Right hindlimb (tissue), 1 donor: Measurements from ENCODE around the gene ILKAP.

ENCODE experiments used
- DNase-seq: peaks from one replicate; pipeline ENCODE4 v3.0.0-alpha.2; 2018

ILKAP gene

GRCh38 chr2:238203094-238203972, at the start of gene ILKAP:
Gene ILKAP, minus strand, starts transcription at chr2:238203695. Its CDS starts 142 bp downstream, at chr2:238203553.
- DNase-seq: peak; percentile 92

GRCh38 chr2:238252766-238253630, 49.5 kb upstream of the ILKAP start:
- DNase-seq: no peak

GRCh38 chr2:238251986-238252385, 48.5 kb upstream of the ILKAP start:
- no peak for DNase-seq

- DNase-seq: no peak
These were observed 47.8 kb upstream of the ILKAP start for GRCh38 chr2:238251331-238251730.

GRCh38 chr2:238250896-238251295, 47.4 kb upstream of the ILKAP start:
- no peak for DNase-seq

- DNase-seq: no peak
These were observed 44.5 kb upstream of the ILKAP start for GRCh38 chr2:238247841-238248453.

GRCh38 chr2:238247002-238247822, 43.7 kb upstream of the ILKAP start:
- no peak for DNase-seq

GRCh38 chr2:238244151-238244550, 40.7 kb upstream of the ILKAP start:
- DNase-seq: no peak

- DNase-seq: no peak
These were observed 40.1 kb upstream of the ILKAP start for GRCh38 chr2:238243496-238244076.

- DNase-seq: no peak
These were observed 39.4 kb upstream of the ILKAP start for GRCh38 chr2:238242731-238243495.

GRCh38 chr2:238241970-238242369, 38.5 kb upstream of the ILKAP start:
- no peak for DNase-seq

GRCh38 chr2:238240757-238241711, 37.5 kb upstream of the ILKAP start:
- DNase-seq: peak; percentile 89

- peak; percentile 92 for DNase-seq
These were observed 36.6 kb upstream of the ILKAP start, which contains the start of gene HES6 for GRCh38 chr2:238239863-238240756. Gene HES6, minus strand, starts transcription at chr2:238240038. Its CDS starts 133 bp downstream, at chr2:238239905.

GRCh38 chr2:238239543-238239862, 36.0 kb upstream of the ILKAP start:
- DNase-seq: no peak

GRCh38 chr2:238238766-238239542, 35.5 kb upstream of the ILKAP start:
- no peak for DNase-seq

GRCh38 chr2:238238311-238238765, 34.8 kb upstream of the ILKAP start:
- DNase-seq: no peak

GRCh38 chr2:238237431-238238135, 34.1 kb upstream of the ILKAP start:
- no peak for DNase-seq
